ENCODE results near the gene MYOM1.

DNA sequence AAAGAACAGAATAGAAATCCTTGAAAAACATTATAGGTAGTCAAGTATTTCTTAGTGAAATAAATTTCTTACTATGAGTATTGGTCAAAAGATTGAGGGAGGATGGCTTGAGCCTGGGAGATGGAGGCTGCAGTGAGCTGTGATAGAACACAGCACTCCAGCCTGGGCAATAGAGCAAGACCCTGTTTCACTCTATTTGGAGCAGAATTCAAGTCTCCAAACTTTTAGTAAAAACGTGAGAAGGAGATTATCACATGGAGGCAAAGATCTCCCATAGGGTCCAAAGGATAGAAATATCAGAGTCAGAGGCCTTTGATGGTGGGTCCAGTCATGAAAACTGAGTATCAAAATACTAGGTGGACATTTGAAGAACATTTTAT is 25.4 kb upstream of the MYOM1 start:
- TF ChIP-seq, protein P1, sequence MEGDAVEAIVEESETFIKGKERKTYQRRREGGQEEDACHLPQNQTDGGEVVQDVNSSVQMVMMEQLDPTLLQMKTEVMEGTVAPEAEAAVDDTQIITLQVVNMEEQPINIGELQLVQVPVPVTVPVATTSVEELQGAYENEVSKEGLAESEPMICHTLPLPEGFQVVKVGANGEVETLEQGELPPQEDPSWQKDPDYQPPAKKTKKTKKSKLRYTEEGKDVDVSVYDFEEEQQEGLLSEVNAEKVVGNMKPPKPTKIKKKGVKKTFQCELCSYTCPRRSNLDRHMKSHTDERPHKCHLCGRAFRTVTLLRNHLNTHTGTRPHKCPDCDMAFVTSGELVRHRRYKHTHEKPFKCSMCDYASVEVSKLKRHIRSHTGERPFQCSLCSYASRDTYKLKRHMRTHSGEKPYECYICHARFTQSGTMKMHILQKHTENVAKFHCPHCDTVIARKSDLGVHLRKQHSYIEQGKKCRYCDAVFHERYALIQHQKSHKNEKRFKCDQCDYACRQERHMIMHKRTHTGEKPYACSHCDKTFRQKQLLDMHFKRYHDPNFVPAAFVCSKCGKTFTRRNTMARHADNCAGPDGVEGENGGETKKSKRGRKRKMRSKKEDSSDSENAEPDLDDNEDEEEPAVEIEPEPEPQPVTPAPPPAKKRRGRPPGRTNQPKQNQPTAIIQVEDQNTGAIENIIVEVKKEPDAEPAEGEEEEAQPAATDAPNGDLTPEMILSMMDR (IDR thresholded peaks at IDR 0.05): no peak
- no peak for TF ChIP-seq POLR2AphosphoS5 (IDR thresholded peaks at IDR 0.05)
